T1000 (cell line): ENCODE results near the gene DLG1.

Source experiments
- DNase-seq: peaks from one replicate; lab custom pipeline; 2025; ENCODE audit warnings: mixed read lengths; lab: John Stamatoyannopoulos, UW

Gene DLG1

GRCh38 chr3:197317250-197317963 lies 19.0 kb upstream of the DLG1 start:
- DNase-seq = no peak

DNA sequence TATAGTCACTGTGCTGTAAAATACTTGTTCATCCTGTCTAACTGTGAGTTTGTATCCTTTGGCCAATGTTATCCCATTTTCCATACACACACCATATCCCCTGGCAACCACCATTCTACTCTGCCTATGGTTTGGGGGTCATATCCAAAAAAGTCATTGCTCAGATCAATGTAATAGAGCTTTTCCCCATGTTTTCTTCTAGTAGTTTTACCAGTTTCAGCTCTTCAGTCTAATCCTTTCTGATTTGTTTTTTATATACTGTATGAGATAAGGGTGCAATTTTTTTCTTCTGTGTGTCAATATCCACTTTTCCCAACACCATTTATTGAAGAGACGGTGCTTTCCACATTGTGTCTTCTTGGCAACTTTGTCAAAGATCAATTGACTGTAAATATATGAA lies 14.0 kb upstream of the DLG1 start:
- no peak for DNase-seq

DNA sequence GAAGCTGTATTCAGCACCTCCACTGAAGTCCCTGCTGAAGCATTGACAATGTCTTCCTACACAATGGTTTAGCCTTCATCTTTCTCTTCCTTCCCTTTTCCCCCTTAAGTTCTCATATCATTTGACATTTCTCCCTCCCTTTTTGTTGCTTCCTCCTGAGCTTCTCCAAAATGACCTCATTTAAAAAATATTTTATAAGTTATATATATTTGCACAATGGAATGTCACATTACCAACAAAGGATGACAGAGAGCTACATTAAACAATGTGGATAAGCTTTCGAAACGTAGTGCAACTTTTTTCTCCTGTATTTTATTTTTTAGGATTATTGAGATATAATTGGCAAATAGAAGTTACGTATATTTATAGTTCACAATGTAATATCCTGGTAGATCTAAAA lies 13.2 kb upstream of the DLG1 start:
- no peak for DNase-seq

- DNase-seq = no peak
Observed at GRCh38 chr3:197309528-197310361, 11.3 kb upstream of the DLG1 start.

- no peak for DNase-seq
Observed at GRCh38 chr3:197308591-197308990, 10.2 kb upstream of the DLG1 start.

DNA sequence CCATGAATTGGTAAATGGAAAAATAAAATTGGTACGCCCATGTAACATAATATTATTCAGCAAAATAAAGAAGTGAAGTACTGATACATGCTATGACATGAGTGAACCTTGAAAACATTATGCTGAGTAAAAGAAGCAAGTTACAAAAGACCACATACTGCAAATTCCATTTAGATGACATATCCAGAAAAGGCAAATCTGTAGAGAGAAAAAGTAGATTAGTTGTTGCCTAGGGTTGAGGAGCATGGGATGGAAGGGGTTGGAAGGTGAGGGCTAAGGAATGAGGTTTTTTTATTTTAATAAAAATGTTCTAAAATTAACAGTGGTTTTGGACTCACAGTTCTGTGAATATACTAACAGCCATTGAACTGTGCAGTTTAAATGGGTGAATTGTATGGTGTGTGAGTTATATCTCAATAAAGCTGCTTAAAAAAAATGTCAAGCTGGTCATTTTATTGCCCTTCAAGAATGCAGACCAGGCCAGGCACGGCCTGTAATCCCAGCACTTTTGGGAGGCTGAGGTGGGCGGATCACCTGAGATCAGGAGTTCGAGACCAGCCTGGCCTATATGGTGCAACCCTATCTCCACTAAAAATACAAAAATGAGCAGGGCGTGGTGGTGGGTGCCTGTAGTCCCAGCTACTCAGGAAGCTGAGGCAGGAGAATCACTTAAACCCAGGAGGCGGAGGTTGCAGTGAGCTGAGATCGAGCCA lies 8.1 kb upstream of the DLG1 start:
- no peak for DNase-seq

DNA sequence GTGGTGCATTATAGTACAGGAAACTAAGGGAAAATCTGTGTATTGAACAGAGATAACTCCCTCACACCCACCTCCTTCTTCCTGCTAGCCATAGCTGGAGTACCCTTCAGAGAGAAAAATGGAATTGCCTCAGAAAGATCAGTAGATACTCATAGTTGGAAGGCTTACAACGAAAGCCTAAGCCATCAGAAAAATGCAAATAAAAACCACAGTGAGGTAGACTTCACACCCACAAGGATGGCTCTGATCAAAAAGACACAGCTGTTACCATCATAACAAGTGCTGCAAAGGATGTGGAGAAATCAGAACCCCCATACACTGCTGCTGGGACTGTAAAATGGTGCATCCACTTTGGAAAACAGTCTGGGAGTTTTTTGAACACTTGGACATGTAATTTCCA lies 7.4 kb upstream of the DLG1 start:
- DNase-seq = no peak

DNA sequence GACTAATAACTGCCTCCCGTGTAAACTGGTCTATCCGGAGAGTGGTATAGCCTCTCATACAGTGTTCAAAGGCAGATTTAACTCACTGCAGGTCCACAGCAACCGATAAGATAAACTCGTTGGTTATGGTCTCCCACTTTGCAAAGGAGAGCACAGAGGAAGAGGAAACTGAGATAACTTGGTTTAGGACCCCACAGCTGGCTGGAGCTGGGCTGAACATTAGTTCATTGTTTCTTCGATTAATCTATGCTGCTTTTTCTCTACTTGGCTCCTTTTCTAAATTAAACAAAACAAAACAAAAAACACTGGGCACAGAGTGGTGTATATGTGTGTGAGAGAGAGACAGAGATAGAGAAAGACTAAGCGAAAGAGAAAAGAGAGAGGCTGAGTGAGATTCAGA lies 5.0 kb upstream of the DLG1 start:
- DNase-seq = no peak

DNA sequence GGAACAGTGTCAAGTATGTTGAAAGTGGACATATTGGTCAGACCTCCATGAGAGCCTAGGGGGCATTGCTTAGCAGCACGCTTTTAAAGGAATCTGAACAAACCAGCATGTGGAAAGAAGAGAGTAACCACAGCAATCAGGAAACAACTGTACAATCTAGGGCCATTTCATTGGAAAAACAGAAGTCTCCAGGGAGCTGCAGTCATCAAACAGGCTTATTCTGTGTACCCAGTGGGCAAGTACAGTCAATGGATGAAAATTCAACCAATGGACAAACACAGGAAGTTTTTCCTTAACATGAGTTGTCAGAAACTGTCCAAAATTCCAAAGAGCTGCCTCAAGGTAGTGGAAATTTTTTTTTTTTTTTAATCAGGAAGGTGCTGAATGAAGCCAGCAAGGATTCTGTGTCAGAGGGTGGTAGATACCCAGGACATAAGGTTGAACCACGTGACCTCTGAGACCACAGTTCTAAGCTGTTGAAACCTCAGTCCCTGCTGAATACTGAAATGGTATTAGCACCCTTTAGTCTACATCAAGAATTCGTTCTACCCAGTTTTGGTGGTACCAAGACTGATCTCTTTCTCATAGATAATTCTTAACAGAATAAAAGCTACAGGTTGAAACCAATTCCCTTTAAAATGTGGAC lies 4.4 kb upstream of the DLG1 start:
- DNase-seq = peak; percentile 26

GRCh38 chr3:197302033-197302432 lies 3.6 kb upstream of the DLG1 start:
- no peak for DNase-seq

GRCh38 chr3:197300361-197300760 lies 1.9 kb upstream of the DLG1 start:
- DNase-seq = no peak

- no peak for DNase-seq
Observed at GRCh38 chr3:197298945-197299854, 788 bp upstream of the DLG1 start.

DNA sequence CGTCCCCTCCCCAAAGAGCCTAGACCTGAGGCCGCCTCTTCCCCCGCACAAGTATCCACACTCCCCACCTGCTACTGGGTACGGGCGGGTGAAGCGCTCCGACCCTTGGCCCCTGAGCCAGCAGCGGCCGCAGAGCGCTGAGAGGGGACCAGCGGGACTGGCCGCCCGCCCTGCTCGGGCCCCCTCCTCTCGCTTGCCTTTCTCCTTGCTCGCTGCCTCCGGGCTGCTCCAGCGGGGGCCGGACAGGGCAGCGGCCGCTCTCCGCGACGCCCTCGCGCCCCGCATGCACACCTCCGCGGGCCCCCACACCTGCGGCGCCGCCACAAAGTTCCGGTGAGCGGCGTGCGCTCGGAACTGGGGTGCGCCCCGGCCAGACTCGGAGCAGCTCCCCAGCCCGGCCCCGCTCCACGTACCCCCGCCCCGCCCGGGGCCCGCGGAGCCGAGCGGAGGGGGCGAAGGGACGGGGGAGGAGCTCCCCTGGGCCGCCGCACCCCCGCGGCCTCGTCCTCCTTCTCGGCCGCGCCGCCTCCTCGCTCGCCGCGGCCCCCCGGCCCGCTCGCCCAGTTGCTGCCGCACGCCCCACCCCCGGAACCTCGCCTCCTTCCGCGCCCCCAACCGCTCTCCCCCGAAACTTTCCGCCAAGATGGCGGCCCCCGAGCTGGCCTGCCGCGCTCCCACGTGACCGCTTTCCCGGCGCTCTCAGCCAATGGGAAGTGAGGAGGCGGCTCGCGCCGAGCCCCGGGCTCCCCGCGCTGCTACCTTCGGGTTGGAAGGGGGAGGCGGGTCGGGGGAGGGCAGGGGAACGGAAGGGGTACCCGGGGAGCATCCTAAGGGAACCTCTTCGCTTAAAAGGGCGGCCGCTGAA lies 704 bp downstream of the DLG1 start:
- peak; percentile 63 for DNase-seq

DNA sequence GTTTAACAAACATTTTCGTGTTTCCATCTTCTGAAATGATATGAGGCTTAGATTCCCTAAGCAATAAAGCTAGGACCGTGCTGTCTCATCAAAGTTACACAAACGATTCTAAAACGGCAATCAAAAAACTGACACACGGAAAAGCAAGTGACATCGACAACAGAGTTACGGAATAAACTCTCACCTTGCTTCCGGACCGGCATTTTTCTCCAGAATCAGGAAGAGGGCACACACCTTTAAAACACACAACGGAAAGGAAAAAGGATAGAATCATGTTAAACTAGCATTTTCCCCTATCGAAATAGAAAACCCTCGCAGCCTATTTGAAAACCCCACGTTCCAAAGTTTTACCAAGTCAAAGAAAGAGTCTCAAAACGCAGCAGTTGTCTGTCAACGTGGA lies 1.4 kb downstream of the DLG1 start:
- DNase-seq = no peak

DNA sequence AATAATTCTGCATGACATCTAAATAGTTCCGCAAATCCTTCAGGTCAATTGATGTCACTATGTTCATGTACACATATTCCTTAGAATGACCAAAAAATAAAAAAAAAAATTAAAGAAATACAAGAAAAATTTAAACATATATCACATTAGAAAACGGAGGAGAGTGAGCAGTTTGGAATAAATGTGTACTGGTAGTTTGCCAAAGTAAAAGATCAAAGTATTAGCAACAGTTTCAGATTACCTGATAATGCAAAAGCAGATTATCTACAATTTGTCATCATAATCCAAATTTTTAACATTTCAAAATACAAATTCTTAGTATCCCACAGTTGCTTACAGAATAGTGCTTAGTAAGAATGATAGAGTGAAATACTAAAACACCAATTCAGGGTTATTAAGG lies 1.9 kb downstream of the DLG1 start:
- DNase-seq = no peak

- DNase-seq = no peak
Observed at GRCh38 chr3:197295871-197296270, 2.5 kb downstream of the DLG1 start.

DNA sequence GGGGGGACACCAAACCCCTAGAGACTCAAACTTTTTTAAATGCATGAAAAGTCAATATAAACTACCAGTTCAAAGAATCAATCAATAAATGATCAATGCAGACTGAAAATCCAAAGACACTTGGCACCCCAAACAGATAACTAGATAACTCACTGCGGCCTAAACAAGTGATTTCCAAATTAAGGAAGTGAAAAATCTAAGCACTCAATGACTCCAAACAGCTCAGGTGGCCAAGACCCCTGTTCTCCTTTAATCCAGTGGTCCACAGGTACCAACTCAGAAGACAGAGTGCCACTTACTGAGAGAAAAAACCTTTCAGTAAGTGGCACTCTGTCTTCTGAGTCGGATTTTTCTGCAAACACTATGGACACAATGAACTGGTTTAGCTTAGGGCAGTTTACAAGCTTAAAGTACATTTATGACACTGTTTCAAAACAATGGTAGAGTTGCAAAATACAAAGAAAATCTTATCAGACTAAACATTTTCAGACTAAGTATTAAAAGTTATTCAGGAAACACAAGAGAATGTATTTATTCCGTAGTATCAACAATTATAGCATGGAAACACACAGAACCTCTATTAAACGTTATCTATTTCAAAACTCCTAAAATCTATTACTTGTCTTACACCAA lies 4.7 kb downstream of the DLG1 start:
- no peak for DNase-seq

DNA sequence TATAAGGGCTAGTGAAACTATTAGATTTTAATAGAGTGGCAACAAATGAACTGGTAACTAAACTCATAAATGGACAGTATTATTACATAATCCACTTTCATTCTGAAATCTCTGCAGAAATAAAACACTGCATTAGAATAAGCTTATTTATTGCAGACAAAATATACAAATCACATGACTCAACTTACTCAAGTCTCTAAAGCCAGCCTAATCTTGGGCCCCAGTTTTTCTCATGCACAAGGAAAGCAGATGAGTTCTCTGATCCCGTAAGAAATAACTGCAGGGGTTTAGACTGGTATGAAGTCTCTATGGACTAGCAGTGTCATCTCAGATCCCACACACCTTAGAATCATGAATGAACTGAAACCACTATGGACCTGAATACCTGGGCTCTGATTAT lies 5.8 kb downstream of the DLG1 start:
- no peak for DNase-seq

DNA sequence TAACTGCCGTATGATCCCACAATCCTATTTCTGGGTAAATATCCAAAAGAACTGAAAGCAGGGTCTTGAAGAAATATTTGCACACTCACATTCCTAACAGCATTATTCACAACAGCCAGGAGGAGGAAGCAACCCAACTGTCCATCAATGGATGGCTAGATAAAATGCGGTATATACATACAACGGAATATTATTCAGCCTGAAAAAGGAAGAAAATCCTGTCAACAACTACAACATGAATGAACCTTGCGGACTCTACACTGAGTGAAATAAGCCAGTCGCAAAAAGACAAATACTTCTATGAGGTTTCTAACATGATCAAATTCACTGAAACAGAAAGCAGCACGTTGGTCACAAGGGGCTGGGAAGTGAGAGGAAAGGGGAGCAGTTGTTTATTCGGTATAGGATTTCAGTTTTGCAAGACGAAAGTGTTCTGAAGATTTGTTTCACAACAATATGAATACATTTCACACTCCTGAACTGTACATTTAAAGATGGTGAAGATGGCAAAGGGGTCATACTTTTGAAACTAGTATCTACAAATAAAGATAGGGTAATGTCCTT lies 6.2 kb downstream of the DLG1 start:
- DNase-seq = no peak

DNA sequence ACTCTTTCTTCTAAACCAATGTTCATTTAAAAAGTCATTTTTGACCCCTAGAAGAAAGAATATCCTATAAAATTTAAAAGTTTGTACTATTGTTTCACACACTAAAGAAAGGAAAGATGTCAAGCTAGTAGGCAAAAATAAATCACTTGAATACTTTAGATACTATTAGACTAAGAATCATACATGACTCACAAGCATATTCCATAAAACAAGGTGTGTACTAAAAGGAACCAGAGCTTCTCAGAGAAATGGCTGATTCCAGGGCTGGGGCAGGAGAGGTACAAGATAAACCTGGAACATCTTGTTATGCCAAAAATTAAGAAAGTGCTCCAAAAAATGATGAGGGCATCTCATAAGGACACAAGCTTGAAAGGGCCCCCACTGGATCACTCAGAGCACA lies 8.7 kb downstream of the DLG1 start:
- no peak for DNase-seq
